ENCODE measurements around the gene PHKA1. TPM values are rescaled to one million over a fixed set of nuclear protein-coding genes. Genes with fewer than 3 reads are reported as not detected.

Gene PHKA1
- total RNA-seq, 1 donor from 2014 or later: 13.0 TPM

- Mint-ChIP-seq H3K27me3 (ENCODE audit: low read depth) (no peaks in the 10 kb centered on the region), H3K4me1 (no peaks in the 10 kb centered on the region), H3K9me3 (peaks cover 9% of the 10 kb centered on the region), H3K27ac (no peak overlapping the region), H3K4me3 (no peak overlapping the region), H3K36me3 (peaks cover 2% of the 10 kb centered on the region)
- no peak for DNase-seq (ENCODE audit: low spot score in 2 of 2, unreplicated experiment in 2 of 2)
- TF ChIP-seq, protein P1, sequence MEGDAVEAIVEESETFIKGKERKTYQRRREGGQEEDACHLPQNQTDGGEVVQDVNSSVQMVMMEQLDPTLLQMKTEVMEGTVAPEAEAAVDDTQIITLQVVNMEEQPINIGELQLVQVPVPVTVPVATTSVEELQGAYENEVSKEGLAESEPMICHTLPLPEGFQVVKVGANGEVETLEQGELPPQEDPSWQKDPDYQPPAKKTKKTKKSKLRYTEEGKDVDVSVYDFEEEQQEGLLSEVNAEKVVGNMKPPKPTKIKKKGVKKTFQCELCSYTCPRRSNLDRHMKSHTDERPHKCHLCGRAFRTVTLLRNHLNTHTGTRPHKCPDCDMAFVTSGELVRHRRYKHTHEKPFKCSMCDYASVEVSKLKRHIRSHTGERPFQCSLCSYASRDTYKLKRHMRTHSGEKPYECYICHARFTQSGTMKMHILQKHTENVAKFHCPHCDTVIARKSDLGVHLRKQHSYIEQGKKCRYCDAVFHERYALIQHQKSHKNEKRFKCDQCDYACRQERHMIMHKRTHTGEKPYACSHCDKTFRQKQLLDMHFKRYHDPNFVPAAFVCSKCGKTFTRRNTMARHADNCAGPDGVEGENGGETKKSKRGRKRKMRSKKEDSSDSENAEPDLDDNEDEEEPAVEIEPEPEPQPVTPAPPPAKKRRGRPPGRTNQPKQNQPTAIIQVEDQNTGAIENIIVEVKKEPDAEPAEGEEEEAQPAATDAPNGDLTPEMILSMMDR (IDR thresholded peaks at IDR 0.05; ENCODE audit: unreplicated experiment): peak; percentile 35
Observed at GRCh38 chrX:72540318-72540717, 173.8 kb downstream of the PHKA1 start.

DNA sequence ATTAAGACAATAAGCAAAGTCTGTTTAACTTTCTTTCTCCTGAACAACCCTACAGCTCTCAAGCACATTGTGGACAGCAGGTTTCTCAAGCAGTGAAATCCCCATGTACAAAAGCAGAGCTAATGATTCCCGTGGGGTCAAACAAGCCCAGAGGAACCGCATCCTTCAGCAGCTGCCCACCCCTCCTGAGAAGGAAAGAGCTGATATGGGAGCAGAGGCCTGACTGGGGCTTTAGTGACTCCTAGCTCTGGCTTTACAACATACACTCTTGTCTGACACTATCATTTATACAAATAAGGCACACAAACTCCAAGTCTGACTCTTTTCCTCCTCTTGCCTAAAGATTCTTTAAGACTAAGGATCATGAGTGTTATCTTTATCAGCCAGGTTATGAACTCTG is 174.3 kb downstream of the PHKA1 start:
- peaks cover 9% of the 10 kb centered on the region for H3K9me3 Mint-ChIP-seq
- H3K4me1 Mint-ChIP-seq: no peaks in the 10 kb centered on the region
- DNase-seq (ENCODE audit: low spot score in 2 of 2, unreplicated experiment in 2 of 2): no peak
- no peaks in the 10 kb centered on the region for H3K27me3 Mint-ChIP-seq (ENCODE audit: low read depth)
- H3K36me3 Mint-ChIP-seq: peaks cover under 1% of the 10 kb centered on the region
- H3K27ac Mint-ChIP-seq: no peak overlapping the region
- TF ChIP-seq, protein P1 (IDR thresholded peaks at IDR 0.05; ENCODE audit: unreplicated experiment): no peak
- no peak overlapping the region for H3K4me3 Mint-ChIP-seq

- TF ChIP-seq, protein P1 (IDR thresholded peaks at IDR 0.05; ENCODE audit: unreplicated experiment): no peak
- Mint-ChIP-seq H3K4me1 (no peaks in the 10 kb centered on the region), H3K4me3 (no peak overlapping the region), H3K9me3 (peaks cover 9% of the 10 kb centered on the region), H3K27me3 (ENCODE audit: low read depth) (no peaks in the 10 kb centered on the region), H3K27ac (no peak overlapping the region), H3K36me3 (no peaks in the 10 kb centered on the region)
- no peak for DNase-seq (ENCODE audit: low spot score in 2 of 2, unreplicated experiment in 2 of 2)
Observed at GRCh38 chrX:72536542-72536941, 177.6 kb downstream of the PHKA1 start.

- Mint-ChIP-seq H3K9me3 (peaks cover 32% of the 10 kb centered on the region), H3K4me1 (no peaks in the 10 kb centered on the region), H3K27me3 (ENCODE audit: low read depth) (no peaks in the 10 kb centered on the region), H3K27ac (no peak overlapping the region), H3K4me3 (no peak overlapping the region), H3K36me3 (peaks cover 9% of the 10 kb centered on the region)
- TF ChIP-seq, protein P1 (IDR thresholded peaks at IDR 0.05; ENCODE audit: unreplicated experiment): no peak
- no peak for DNase-seq (ENCODE audit: low spot score in 2 of 2, unreplicated experiment in 2 of 2)
Observed at GRCh38 chrX:72532366-72532765, 181.7 kb downstream of the PHKA1 start.

Other genes with a start within 250 kb of the PHKA1 start
- 41.1 to 50.0 TPM (median 45.2 TPM) in 3 replicates for gene HDAC8, start 141.5 kb downstream of the PHKA1 start, total RNA-seq
- 5.7 to 6.1 TPM (median 6.1 TPM) in 3 replicates for gene DMRTC1B, start 62.6 kb upstream of the PHKA1 start, total RNA-seq
- not detected in 3 replicates for gene FAM236B, start 68.4 kb upstream of the PHKA1 start, total RNA-seq
- gene FAM236D, start 93.9 kb upstream of the PHKA1 start, total RNA-seq: not detected in 3 replicates
- gene FAM236C, start 198.3 kb upstream of the PHKA1 start, total RNA-seq: not detected in 3 replicates
- gene FAM236A, start 223.9 kb upstream of the PHKA1 start, total RNA-seq: not detected in 3 replicates
- gene DMRTC1, start 229.5 kb upstream of the PHKA1 start, total RNA-seq: 0.65 to 2.1 TPM (median 0.88 TPM) in 3 replicates